Fibroblast of mammary gland (primary cell): ENCODE results near the gene PTPRH.

Experiments
- DNase-seq: peaks from one replicate; pipeline ENCODE4 v3.0.0-alpha.2; 2010; ENCODE audit warnings: low read depth
- H3K4me3 ChIP-seq: 2 replicates; pipeline ENCODE4 v1.5.1; 2011; ENCODE audit warnings: low read depth, mild to moderate bottlenecking, low read length, moderate library complexity; ENCODE audit not compliant: control insufficient read depth
- CTCF ChIP-seq: conservative IDR thresholded peaks from 2 replicates; pipeline ENCODE4 v1.5.1; 2011; ENCODE audit warnings: low read depth, low read length, inconsistent platforms; ENCODE audit not compliant: control insufficient read depth, insufficient read depth

PTPRH gene

GRCh38 chr19:55198651-55199050 lies 10.7 kb downstream of the PTPRH start:
- H3K4me3 ChIP-seq = no peak overlapping the region
- TF ChIP-seq CTCF = no peak
- DNase-seq = no peak

GRCh38 chr19:55197528-55197927 lies 11.8 kb downstream of the PTPRH start:
- H3K4me3 ChIP-seq = no peak overlapping the region
- TF ChIP-seq CTCF = no peak
- DNase-seq = no peak

GRCh38 chr19:55196803-55197202 lies 12.5 kb downstream of the PTPRH start:
- H3K4me3 ChIP-seq = no peak overlapping the region
- TF ChIP-seq CTCF = no peak
- no peak for DNase-seq

DNA sequence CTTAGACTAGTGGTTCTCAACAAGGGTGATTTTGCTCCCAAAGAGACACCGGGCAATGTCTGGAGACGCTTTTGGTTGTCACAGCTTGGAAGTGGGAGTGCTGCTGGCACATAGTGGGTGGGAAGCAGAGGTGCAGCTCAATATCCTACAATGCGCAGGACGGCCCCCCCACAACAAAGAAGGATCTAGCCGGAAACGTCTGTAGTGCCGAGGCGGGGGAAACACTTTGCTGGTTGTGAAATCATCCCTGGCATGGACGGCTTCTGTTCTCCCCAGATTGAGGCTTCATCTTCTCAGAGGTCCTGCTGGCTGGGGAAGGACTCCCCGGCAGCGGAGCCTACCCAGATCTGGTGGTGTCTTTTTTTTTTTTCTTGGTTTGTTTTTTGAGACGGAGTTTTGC lies 15.8 kb downstream of the PTPRH start:
- no peak for DNase-seq
- H3K4me3 ChIP-seq = no peak overlapping the region
- TF ChIP-seq CTCF = no peak

GRCh38 chr19:55189403-55189835 lies 19.9 kb downstream of the PTPRH start:
- peak; percentile 100 for DNase-seq
- no peak overlapping the region for H3K4me3 ChIP-seq
- no peak for TF ChIP-seq CTCF

GRCh38 chr19:55188625-55189024 lies 20.7 kb downstream of the PTPRH start:
- no peak for DNase-seq
- no peak for TF ChIP-seq CTCF
- no peak overlapping the region for H3K4me3 ChIP-seq

DNA sequence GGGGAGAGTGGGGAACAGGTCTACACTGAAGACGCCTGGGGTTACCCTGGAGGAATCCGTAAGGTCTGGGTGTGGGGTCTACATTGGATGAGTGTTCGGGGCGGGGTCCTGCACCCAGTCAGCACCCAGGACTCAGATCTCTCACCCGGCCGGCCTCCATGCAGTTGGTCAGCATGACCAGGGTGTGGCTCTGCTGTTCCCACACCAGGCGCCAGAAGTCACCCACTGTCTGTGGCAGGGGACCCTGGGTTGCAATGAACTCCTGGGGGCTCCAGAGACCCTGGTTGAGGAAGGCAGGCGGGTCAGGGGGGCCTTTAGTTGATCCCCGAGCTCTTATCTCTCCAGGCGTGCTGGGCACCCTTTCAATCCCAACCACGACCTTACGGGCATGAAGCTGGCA lies 23.2 kb downstream of the PTPRH start:
- no peak for DNase-seq
- no peak for TF ChIP-seq CTCF
- no peak overlapping the region for H3K4me3 ChIP-seq
